K562 (cell line): ENCODE results near the gene DGCR8. TPM values are rescaled to one million over a fixed set of nuclear protein-coding genes. Genes with fewer than 3 reads are reported as not detected.

Experiments used
- ELF4 ChIP-seq: fragments of 450-650 bp; formaldehyde crosslinking; IDR thresholded peaks from 2 replicates; pipeline ENCODE4 v1.4.0; 2022; ENCODE audit warnings: missing genetic modification characterization
- ERF ChIP-seq: fragments of 450-650 bp; formaldehyde crosslinking; IDR thresholded peaks from 2 replicates; pipeline ENCODE4 v1.4.0; 2020; ENCODE audit warnings: mild to moderate bottlenecking, mixed read lengths
- PRPF4 ChIP-seq: fragments of 200-400 bp; formaldehyde crosslinking; IDR thresholded peaks from one replicate; pipeline ENCODE4 v1.6.1; 2017; ENCODE audit warnings: low read length, low read depth, mild to moderate bottlenecking; ENCODE audit not compliant: insufficient read depth, poor library complexity, severe bottlenecking
- RFX1 ChIP-seq: fragments of 450-650 bp; IDR thresholded peaks from 2 replicates; pipeline ENCODE4 v1.6.1; 2016; ENCODE audit warnings: mild to moderate bottlenecking, moderate library complexity
- RHOXF2B ChIP-seq: fragments of 250-450 bp; sonication (Bioruptor Pico); conservative IDR thresholded peaks from 2 replicates; pipeline ENCODE4 v1.5.1; 2021
- TEAD4 ChIP-seq, 2 experiments: sonication (generic) in 1 of 2; formaldehyde crosslinking in 1 of 2; IDR thresholded peaks; 2 replicates each; pipeline versions ENCODE4 v1.6.1 to v1.8.0; 2012 to 2022; ENCODE audit warnings: borderline replicate concordance in 1 of 2, inconsistent platforms in 1 of 2, low read length in 1 of 2, mild to moderate bottlenecking in 1 of 2, missing genetic modification reagents in 1 of 2
- ZFP1 ChIP-seq: fragments of 450-650 bp; formaldehyde crosslinking; IDR thresholded peaks from 2 replicates; pipeline ENCODE4 v1.4.0; 2020; ENCODE audit warnings: mild to moderate bottlenecking, mixed read lengths
- polyA plus RNA-seq, 8 experiments: library from polyadenylated mRNA; depleted of rRNA in 4 of 8; stranded (reverse) in 5 of 8; unstranded in 3 of 8; fragments of >200 nt; fragmentation: Nextera tagmentation in 2 of 8; fragmentation: Illumina TruSeq in 1 of 8; extraction: Ambion mirVana in 2 of 8; extraction: Trizol in 1 of 8; gene quantifications; 2 replicates each; pipeline versions ENCODE4 v1.2.1 to v1.2.3, GENCODE V29; 2011 to 2014; ENCODE audit warnings: inconsistent platforms in 1 of 8, missing spikeins in 1 of 8
- total RNA-seq, 7 experiments: library from RNA; depleted of rRNA in 6 of 7; stranded (reverse); fragments of >200 nt in 6 of 7; fragmentation: Illumina TruSeq in 2 of 7; extraction: Trizol in 2 of 7; gene quantifications; 2 replicates each; pipeline versions ENCODE4 v1.2.1 to v1.2.3, GENCODE V29; 2011 to 2021; ENCODE audit warnings: low replicate concordance in 1 of 7
- TF ChIP-seq, protein P1 (sequence below): fragments of 200-600 bp; sonication (generic); IDR thresholded peaks from one replicate; pipeline ENCODE4 v1.6.1; 2012; ENCODE audit warnings: mild to moderate bottlenecking, low read depth, low read length, inconsistent platforms
- TF ChIP-seq, protein P2 (sequence below): fragments of 250-450 bp; sonication (Bioruptor Pico); IDR thresholded peaks from 2 replicates; pipeline ENCODE4 v1.5.1; 2021; ENCODE audit warnings: mild to moderate bottlenecking
- TF ChIP-seq, protein P3 (sequence below): fragments of 450-650 bp; formaldehyde crosslinking; IDR thresholded peaks from 2 replicates; pipeline ENCODE4 v1.4.0; 2020; ENCODE audit warnings: mild to moderate bottlenecking, moderate library complexity

Gene DGCR8
- total and polyA plus RNA-seq, 9 of the 15 experiments (the other 6 are each of a cell fraction or from before 2014, with no cell fraction given) = 5.9 to 144 (median 80.1) TPM

DNA sequence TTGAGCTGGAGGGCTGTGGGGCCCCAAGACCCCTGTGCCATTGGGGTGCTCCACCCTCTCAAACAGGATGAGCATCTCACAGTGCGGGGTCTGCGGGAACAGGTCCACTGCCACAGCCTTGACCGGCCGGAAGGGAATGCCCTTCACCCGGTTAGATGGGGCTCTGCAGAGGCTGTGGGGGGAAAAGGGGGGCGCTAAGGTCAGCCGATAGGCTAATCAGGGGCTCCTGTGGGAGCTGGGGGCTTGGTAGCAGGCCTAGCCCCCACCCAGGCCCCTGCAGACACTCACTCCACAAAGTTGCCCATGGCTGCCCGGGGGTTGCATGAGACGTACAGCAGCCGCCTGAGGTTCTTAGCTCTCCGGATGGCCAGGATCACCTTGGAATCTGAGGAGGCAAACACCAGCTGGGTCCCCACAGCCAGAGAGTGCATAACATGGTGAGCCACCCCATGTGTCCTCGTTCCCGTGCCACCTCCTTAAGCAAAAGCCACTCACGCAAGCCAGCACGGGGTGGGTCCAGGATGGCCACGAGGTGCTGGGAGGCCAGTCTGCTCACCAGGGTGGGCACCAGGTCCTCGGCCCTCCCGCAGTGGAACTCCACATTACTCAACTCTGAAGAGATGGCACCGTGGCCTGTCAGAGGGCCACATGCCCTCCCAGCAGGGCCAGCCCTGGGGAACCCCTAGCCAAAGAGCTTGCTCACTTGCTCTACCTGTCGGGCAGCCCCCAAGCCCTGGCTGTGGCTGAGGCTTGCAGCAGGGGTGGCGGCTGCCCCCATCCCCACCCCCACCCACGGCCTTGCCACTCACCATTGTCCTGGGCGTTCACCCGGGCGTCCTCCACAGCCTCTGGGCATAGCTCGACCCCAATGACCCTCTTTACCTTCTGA lies 32.8 kb downstream of the DGCR8 start (continued):
- TF ChIP-seq, protein P1, sequence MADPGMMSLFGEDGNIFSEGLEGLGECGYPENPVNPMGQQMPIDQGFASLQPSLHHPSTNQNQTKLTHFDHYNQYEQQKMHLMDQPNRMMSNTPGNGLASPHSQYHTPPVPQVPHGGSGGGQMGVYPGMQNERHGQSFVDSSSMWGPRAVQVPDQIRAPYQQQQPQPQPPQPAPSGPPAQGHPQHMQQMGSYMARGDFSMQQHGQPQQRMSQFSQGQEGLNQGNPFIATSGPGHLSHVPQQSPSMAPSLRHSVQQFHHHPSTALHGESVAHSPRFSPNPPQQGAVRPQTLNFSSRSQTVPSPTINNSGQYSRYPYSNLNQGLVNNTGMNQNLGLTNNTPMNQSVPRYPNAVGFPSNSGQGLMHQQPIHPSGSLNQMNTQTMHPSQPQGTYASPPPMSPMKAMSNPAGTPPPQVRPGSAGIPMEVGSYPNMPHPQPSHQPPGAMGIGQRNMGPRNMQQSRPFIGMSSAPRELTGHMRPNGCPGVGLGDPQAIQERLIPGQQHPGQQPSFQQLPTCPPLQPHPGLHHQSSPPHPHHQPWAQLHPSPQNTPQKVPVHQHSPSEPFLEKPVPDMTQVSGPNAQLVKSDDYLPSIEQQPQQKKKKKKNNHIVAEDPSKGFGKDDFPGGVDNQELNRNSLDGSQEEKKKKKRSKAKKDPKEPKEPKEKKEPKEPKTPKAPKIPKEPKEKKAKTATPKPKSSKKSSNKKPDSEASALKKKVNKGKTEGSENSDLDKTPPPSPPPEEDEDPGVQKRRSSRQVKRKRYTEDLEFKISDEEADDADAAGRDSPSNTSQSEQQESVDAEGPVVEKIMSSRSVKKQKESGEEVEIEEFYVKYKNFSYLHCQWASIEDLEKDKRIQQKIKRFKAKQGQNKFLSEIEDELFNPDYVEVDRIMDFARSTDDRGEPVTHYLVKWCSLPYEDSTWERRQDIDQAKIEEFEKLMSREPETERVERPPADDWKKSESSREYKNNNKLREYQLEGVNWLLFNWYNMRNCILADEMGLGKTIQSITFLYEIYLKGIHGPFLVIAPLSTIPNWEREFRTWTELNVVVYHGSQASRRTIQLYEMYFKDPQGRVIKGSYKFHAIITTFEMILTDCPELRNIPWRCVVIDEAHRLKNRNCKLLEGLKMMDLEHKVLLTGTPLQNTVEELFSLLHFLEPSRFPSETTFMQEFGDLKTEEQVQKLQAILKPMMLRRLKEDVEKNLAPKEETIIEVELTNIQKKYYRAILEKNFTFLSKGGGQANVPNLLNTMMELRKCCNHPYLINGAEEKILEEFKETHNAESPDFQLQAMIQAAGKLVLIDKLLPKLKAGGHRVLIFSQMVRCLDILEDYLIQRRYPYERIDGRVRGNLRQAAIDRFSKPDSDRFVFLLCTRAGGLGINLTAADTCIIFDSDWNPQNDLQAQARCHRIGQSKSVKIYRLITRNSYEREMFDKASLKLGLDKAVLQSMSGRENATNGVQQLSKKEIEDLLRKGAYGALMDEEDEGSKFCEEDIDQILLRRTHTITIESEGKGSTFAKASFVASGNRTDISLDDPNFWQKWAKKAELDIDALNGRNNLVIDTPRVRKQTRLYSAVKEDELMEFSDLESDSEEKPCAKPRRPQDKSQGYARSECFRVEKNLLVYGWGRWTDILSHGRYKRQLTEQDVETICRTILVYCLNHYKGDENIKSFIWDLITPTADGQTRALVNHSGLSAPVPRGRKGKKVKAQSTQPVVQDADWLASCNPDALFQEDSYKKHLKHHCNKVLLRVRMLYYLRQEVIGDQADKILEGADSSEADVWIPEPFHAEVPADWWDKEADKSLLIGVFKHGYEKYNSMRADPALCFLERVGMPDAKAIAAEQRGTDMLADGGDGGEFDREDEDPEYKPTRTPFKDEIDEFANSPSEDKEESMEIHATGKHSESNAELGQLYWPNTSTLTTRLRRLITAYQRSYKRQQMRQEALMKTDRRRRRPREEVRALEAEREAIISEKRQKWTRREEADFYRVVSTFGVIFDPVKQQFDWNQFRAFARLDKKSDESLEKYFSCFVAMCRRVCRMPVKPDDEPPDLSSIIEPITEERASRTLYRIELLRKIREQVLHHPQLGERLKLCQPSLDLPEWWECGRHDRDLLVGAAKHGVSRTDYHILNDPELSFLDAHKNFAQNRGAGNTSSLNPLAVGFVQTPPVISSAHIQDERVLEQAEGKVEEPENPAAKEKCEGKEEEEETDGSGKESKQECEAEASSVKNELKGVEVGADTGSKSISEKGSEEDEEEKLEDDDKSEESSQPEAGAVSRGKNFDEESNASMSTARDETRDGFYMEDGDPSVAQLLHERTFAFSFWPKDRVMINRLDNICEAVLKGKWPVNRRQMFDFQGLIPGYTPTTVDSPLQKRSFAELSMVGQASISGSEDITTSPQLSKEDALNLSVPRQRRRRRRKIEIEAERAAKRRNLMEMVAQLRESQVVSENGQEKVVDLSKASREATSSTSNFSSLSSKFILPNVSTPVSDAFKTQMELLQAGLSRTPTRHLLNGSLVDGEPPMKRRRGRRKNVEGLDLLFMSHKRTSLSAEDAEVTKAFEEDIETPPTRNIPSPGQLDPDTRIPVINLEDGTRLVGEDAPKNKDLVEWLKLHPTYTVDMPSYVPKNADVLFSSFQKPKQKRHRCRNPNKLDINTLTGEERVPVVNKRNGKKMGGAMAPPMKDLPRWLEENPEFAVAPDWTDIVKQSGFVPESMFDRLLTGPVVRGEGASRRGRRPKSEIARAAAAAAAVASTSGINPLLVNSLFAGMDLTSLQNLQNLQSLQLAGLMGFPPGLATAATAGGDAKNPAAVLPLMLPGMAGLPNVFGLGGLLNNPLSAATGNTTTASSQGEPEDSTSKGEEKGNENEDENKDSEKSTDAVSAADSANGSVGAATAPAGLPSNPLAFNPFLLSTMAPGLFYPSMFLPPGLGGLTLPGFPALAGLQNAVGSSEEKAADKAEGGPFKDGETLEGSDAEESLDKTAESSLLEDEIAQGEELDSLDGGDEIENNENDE = peak; percentile 21
- TF ChIP-seq RFX1 = no peak
- TF ChIP-seq TEAD4 (IDR thresholded peaks at IDR 0.05; ENCODE audit: low read length) = 0 out of 2 replicates have a peak, but pooled peaks have one; percentile 5
- no peak for TF ChIP-seq TEAD4 (CRISPR knock-in tag; IDR thresholded peaks at IDR 0.05; ENCODE audit: borderline replicate concordance)
- no peak for TF ChIP-seq PRPF4
- TF ChIP-seq, protein P2, sequence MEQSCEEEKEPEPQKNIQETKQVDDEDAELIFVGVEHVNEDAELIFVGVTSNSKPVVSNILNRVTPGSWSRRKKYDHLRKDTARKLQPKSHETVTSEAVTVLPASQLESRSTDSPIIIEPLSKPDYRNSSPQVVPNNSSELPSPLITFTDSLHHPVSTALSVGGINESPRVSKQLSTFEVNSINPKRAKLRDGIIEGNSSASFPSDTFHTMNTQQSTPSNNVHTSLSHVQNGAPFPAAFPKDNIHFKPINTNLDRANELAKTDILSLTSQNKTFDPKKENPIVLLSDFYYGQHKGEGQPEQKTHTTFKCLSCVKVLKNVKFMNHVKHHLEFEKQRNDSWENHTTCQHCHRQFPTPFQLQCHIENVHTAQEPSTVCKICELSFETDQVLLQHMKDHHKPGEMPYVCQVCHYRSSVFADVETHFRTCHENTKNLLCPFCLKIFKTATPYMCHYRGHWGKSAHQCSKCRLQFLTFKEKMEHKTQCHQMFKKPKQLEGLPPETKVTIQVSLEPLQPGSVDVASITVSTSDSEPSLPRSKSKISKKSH = peak; percentile 54; the same call in 1 of the 2 replicates
- TF ChIP-seq RHOXF2B (CRISPR knock-in tag) = 0 out of 2 replicates have a peak, but pooled peaks have one; percentile 39
- peak; percentile 65; the same call in 1 of the 2 replicates for TF ChIP-seq ERF (CRISPR knock-in tag)
- TF ChIP-seq ELF4 (CRISPR knock-in tag) = peak; percentile 39; the same call in 1 of the 2 replicates
- TF ChIP-seq, protein P3, sequence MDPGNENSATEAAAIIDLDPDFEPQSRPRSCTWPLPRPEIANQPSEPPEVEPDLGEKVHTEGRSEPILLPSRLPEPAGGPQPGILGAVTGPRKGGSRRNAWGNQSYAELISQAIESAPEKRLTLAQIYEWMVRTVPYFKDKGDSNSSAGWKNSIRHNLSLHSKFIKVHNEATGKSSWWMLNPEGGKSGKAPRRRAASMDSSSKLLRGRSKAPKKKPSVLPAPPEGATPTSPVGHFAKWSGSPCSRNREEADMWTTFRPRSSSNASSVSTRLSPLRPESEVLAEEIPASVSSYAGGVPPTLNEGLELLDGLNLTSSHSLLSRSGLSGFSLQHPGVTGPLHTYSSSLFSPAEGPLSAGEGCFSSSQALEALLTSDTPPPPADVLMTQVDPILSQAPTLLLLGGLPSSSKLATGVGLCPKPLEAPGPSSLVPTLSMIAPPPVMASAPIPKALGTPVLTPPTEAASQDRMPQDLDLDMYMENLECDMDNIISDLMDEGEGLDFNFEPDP (CRISPR knock-in tag) = peak; percentile 18; the same call in 1 of the 2 replicates
- TF ChIP-seq ZFP1 (CRISPR knock-in tag) = peak; percentile 1; the same call in 1 of the 2 replicates
